Fibroblast of skin of left biceps (primary cell): ENCODE measurements around the gene KRTAP4-5.
"Not testable (repeated sequence)": the region's sequence is repeated elsewhere in the genome, so short reads cannot be mapped to it uniquely, and the experiment has no call there.

ENCODE experiments used
- DNase-seq, 2 experiments: peaks; one replicate each; pipeline ENCODE4 v3.0.0-alpha.2; 2013; ENCODE audit warnings: low read depth in 2 of 2

The KRTAP4-5 gene

DNA sequence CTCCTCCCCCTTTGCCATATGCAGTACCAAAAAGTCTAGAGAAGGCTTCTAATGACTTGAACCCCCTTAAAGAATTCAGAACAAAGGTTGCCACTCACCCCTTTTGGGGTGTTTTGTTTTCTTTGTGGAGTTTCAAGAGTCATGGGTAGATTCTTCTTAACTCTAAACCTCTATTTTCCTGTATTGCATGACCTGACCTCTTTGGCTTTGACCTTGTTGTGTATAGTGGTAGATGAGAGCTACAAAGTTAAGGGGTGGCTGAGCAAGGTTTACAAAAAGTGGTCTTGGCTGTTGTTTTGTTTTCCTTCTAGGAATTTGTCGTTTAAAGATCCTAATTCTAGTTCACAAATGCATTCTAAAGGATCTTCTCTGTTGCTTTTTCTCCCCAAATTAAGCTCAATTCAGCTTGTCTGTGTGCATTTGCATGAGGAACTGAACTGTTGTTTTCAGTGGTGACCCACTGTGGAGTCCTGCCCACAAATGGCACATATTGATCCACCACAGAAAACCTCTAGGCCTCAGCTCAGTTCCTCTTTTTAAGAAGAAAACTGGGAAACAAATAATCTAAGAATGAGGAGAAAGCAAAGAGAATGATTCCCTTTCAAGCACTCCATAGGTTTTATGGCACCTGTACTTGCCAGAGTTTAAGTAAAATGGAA lies 40.8 kb downstream of the KRTAP4-5 start:
- not testable (repeated sequence) for DNase-seq

DNA sequence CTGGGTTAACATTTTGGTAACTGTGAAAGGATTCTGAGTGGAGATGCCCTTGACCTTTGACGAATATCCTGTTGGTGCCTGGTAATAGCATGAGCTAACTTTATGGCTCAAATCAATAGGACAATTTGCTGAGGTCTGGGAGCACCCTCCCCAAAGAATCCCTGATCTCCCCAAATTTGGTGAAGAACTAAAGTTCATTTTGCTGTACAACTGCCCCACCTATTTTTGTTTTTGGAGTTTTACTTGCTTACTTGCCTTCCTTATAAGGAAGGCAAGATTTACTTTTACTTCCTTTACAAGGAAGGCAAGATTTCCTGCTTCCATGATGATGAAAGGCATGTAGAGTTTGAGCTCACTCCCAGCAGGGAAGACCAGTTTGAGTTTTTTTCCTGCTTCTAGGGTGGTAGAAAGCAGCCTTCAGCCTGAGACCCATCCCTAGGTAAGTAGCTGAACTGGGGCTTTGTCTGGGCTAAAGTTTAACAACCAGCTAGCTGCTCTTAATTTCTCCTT lies 41.6 kb downstream of the KRTAP4-5 start:
- DNase-seq = no peak

DNA sequence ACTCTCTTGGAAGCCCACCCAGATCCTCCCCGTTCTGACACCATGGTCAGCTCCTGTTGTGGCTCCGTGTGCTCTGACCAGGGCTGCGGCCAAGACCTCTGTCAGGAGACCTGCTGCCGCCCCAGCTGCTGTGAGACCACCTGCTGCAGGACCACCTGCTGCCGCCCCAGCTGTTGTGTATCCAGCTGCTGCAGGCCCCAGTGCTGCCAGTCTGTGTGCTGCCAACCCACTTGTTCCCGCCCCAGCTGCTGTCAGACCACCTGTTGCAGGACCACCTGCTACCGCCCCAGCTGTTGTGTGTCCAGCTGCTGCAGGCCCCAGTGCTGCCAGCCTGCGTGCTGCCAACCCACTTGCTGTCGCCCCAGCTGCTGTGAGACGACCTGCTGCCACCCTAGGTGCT lies 44.3 kb downstream of the KRTAP4-5 start, which contains the start of gene KRTAP4-9:
Gene KRTAP4-9, plus strand, starts transcription at position 43 of the 400 bp plus-strand sequence. Its CDS starts 0 bp downstream, at position 43.
- not testable (repeated sequence) for DNase-seq

DNA sequence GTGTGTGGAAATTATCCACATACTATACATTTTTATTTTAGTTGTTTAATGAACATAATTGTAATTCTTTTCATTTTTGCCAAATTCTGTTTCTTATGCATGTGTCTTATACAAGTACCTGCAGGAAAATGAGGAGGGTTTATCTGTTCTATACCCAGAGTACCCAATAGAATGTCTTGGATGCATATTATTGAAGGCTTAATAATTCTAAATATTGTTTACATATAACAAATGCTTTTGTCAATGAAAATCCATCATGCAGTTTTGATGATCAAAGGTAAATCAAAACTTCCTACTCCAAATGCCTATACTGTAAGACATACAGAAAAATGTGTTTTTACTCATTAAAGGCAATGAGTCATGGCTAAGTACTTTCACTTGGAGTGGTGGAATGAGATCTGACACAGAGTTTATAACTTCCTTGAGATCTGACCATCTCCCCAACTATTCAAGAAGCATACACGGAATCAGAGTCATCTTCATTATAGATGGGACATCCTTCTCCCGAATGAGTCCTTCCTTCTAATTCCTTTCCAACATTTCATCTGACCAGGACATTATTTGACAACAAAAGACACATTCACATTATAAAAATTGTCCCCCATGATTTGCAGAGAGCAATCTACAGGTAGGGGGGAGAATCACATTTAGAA lies 45.1 kb downstream of the KRTAP4-5 start:
- DNase-seq = not testable (repeated sequence)

DNA sequence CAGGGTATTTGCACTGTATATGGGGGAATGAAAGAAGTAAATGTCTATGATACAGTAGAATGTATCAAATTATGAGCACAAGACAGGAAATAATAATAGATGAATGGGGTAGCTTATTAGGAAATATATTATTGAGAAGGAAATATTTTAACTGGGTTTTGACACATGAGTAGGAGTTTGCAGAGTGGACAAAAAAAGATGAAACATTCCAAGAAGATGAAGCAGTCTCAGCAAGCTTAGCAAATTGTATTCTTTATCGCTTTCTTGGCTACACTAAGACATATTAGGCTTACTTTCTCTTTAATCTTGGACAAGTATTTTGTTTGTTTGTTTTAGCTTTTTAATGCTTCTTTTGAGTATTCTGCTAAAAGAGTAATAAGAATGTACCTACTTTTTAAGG lies 45.7 kb downstream of the KRTAP4-5 start:
- no peak for DNase-seq

DNA sequence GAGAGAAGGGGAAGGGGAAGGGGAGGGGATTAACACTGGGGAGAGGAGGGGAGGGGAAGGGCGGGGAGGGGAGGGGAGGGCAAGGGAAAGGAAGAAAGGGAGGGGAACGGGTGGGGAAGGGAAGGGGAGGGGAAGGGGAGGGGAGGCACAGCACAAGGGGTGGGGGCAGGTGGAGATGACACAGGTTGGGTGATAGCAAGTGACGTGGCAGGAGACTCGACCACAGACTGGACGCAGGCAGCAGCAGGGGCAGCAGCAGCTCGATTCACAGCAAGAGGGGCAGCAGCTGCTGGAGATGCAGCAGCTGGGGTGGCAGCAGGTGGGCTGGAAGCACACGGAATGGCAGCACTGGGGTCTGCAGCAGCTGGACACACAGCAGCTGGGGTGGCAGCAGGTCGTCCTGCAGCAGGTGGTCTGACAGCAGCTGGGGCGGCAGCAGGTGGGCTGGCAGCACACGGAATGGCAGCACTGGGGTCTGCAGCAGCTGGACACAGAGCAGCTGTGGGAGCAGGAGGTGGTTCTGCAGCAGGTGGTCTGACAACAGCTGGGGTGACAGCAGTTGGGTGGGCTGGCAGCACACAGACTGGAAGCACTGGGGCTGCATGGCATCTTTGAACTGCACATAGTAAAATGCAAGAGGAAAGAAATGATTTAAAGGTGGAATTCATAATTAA lies 47.9 kb downstream of the KRTAP4-5 start, which contains the start of gene KRTAP4-16:
Gene KRTAP4-16, minus strand, starts transcription at position 624 of the 674 bp plus-strand sequence. Its CDS starts 0 bp downstream, at position 624.
- DNase-seq = no peak

DNA sequence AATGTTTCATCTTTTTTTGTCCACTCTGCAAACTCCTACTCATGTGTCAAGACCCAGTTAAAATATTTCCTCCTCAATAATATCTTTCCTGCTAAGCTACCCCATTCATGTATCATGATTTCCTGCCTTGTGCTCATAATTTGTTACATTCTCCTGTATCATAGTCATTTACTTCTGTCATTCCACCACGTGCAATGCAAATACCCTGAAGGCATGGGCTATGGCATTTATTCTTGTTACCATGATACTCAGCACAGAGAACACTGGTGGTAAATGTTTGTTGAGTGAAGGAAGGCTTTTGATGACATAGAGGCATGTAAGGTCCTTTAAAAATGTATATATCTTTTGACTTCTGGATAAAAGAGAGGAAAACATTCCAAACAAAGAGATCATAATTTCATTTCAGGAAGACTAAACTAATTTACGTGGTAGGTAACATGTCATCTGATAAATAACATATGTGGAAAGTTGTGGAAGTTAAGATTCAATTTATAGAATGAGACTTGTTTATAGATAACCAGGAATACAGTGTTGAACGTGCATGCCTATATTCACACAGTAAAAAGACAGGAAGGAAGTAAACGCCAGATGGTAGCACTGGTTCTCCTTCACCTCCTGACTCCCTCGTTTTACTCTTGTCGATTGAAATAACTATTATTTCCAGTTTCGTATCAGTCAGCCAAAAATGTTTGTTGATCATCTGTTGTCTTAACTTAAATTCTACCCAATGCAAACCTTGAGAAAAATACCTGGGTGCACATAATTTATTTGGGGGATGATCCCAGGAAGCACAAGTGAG lies 49.7 kb downstream of the KRTAP4-5 start:
- peak; percentile 59 for DNase-seq
